ENCODE results near the gene FSCN2. TPM values are rescaled to one million over a fixed set of nuclear protein-coding genes. Genes with fewer than 3 reads are reported as not detected.

Gene FSCN2
- total and polyA plus RNA-seq, 10 of the 15 experiments (the other 5 are each of a cell fraction or from before 2014, with no cell fraction given): 0.12 to 2.1 (median 0.65) TPM; not detected in 3

GRCh38 chr17:81532490-81533287 is 4.5 kb downstream of the FSCN2 start:
- H3K9ac ChIP-seq (ENCODE audit: control insufficient read depth, insufficient read depth, low read length): no peak overlapping the region
- H3K4me3 ChIP-seq: no peak overlapping the region
- no peak overlapping the region for H3K4me2 ChIP-seq (ENCODE audit: control insufficient read depth, insufficient read depth)
- CTCF ChIA-PET: no interaction called here
- RAD21 ChIA-PET (ENCODE audit: unreplicated experiment): no interaction called here
- no peak for TF ChIP-seq RELB (IDR thresholded peaks at IDR 0.05; ENCODE audit: low read depth)
- TF ChIP-seq SKIL (IDR thresholded peaks at IDR 0.05; ENCODE audit: low read depth, poor library complexity, severe bottlenecking): no peak
- no peak for TF ChIP-seq RAD51 (IDR thresholded peaks at IDR 0.05)
- no peak for TF ChIP-seq ZBTB40 (IDR thresholded peaks at IDR 0.05; ENCODE audit: borderline replicate concordance)
- no peak for TF ChIP-seq PBX3 (IDR thresholded peaks at IDR 0.05; ENCODE audit: insufficient replicate concordance, low read depth, low read length)
- no peaks in the 10 kb centered on the region for H3K79me2 ChIP-seq (ENCODE audit: control insufficient read depth, insufficient read depth, low read length)
- 84% methylated on average over 11 of the region's 11 CpGs for WGBS (ENCODE audit: insufficient coverage, insufficient replicate concordance, low lambda C conversion rate, missing lambda C conversion rate)
- intact Hi-C loops (cut with micrococcal nuclease; ENCODE audit: unreplicated experiment) (no loop called here), in situ Hi-C loops (cut with MboI) (no loop called here)
- no peak for ATAC-seq
- POLR2A ChIA-PET: no interaction called here
- no peaks in the 10 kb centered on the region for H4K20me1 ChIP-seq (ENCODE audit: control insufficient read depth, insufficient read depth)
- no peaks in the 10 kb centered on the region for H3K36me3 ChIP-seq (ENCODE audit: control insufficient read depth in 2 of 2, insufficient read depth in 2 of 2, low read length in 1 of 2)
- no peak overlapping the region for H3K27ac ChIP-seq (ENCODE audit: control insufficient read depth, insufficient read depth)
- no peaks in the 10 kb centered on the region for H3K9me3 ChIP-seq (replicated peaks; ENCODE audit: control insufficient read depth, insufficient read depth, low read length)
- no peak for FAIRE-seq
- SMC1A ChIA-PET (ENCODE audit: uncharacterized antibody, unreplicated experiment): no interaction called here
- H3K27me3 ChIP-seq (replicated peaks in 1 of 2; ENCODE audit: control insufficient read depth in 2 of 2, insufficient read depth in 2 of 2, low read length in 1 of 2): no peaks in the 10 kb centered on the region; a peak in 2 of 4 replicates
- no peak for DNase-seq (ENCODE audit: low read depth, low spot score)
- TSS peak; percentile 52 for BruUV-seq (replicated peaks)
- no peak overlapping the region for H2AFZ ChIP-seq (ENCODE audit: control insufficient read depth, low read depth, low read length)
- H3K4me1 ChIP-seq (ENCODE audit: control insufficient read depth, insufficient read depth, low read length): no peaks in the 10 kb centered on the region

Data from GM12878 (cell line).